GM18870 (cell line): Measurements from ENCODE around the gene METTL23.
"Not testable (repeated sequence)": the region's sequence is repeated elsewhere in the genome, so short reads cannot be mapped to it uniquely, and the experiment has no call there.

Experiments
- ATAC-seq: cut with Tn5 transposase; IDR thresholded peaks from one replicate; pipeline ENCODE4 v1.9.1; 2021; ENCODE audit warnings: moderate library complexity; ENCODE audit not compliant: unreplicated experiment

METTL23 gene

DNA sequence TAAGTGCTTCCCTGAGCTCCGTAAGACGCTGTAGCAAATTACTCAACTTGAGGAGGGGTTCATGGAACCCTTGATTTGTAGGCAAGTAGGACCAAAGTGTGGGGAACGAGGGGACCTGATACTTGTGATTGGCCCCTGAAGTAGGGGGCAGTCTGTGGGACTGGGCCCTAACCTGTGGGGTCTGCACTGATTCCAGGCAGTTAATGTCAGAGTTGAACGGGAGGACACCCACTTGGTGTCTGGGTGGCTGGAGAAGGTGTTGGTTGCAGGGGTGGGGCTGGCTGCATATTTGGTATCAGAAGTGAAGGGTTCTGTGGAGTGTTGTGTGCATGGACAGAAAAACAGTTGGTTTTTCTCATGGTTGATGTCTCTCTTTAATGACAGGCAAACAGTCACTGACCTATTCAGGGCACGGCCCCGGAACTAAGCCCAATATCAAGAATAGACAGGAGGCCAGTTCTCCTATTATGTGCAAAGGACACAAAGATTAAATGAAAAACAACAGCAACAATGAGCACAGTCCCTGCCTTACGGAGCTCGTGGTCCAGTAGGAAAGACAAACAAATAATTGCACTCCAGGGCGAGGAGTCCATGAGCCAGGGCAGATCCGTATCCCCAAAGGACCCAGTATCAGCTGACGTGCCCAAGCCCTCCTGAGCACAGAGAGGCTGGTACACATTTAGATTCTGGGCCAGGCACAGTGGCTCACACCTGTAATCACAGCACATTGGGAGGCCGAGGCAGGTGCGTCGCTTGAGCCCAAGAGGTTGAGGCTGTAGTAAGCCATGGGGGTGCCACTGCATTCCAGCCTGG, 35.1 kb upstream of the METTL23 start:
- no peak for ATAC-seq

GRCh38 chr17:76695059-76695831, 31.4 kb upstream of the METTL23 start:
- ATAC-seq, result no peak

GRCh38 chr17:76696763-76697701, 29.6 kb upstream of the METTL23 start:
- ATAC-seq, result no peak

DNA sequence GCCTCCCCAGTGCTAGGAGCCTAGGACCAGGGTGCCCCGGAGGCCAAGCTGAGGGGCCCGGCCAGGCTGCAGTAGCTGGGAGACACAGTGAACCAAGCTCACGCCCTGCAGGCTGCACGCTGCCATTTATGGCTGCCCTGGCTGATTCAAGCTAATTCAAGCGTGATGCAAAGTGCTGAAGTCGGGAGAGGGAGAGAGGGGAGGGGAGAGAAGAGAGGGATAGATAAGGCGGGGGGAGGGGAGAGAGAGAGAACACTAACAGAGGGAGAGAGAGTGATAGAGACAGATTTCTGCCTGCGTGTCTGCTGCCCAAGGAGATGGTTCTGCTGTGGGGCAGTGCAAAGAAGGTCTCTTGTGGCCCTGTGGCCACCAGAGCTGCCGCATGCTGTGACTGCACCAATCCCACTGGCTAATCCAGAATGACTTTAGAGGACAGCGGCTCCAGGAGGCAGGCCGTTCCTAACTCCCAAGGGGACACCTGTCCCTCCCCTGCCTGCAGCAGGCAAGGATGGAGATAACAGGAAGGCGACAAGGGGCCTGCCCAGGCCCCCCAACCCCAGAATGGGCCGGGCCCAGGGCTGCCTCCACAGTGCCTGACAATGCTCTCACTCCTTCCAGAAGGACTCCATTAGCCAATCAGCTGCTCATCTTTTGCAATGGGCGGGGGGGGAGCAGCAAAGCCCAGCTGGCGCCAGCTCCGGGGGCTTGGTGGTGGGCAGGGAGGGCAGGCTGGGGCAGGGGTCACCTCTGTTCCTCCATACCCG, 28.8 kb upstream of the METTL23 start:
- no peak for ATAC-seq

- not testable (repeated sequence) for ATAC-seq
Measured at GRCh38 chr17:76698466-76698977, 28.1 kb upstream of the METTL23 start.

- ATAC-seq, result no peak
Measured at GRCh38 chr17:76700270-76700616, 26.4 kb upstream of the METTL23 start.

- no peak for ATAC-seq
Measured at GRCh38 chr17:76700617-76701470, 25.8 kb upstream of the METTL23 start.

DNA sequence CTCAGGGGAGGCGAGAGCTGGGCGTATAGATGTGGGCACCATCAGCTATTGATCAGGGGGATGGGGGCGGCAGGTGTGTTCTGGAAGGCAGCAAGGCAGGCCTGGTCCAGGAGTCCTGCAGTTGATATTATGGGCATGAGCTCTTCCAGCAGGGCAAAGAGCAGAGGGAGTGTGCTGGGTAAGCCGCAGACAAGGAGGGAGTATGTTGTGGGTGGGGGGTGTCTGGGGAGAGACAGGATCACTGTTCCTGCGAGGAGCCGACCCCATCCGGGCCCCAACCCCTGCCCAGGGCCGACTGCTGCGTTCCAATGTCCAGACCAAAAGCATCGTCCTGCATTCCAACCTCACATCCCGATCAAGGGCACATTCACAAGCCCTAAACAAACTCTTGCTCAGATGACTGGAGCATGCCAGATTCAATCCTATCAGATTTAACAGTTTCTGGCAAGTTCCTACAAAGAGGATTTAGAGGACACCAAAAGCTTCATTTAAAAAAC, 25.1 kb upstream of the METTL23 start:
- no peak for ATAC-seq

- no peak for ATAC-seq
Measured at GRCh38 chr17:76702076-76702475, 24.6 kb upstream of the METTL23 start.

DNA sequence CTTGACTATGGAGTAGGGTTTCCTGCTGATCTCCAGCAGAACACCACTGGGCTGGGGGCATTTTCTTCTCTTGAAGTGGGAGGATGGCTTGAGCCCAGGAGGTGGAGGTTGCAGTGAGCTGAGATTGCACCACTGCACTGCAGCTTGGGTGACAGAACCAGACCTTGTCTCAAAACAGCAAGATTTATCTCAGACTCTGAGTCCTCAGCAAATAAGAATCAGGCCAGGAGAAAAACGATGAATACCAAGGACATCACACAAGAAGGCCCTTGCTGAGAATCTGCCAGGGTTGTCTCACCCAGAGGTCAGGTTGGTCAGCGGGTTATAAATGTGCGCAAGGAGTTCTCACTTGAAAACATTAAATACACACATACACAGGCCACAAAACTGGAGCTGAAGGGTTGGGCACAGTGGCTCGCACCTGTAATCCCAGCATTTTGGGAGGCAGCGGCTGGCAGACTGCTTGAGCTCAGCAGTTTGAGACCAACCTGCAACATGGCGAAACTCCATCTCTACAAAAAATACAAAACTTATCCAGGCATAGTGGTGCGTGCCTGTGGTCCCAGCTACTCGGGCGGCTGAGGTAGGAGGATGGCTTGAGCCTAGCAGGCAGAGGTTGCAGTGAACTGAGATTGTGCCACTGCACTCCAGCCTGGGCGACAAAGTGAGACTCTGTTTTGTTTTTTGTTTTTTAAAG, 23.6 kb upstream of the METTL23 start:
- ATAC-seq, result no peak

DNA sequence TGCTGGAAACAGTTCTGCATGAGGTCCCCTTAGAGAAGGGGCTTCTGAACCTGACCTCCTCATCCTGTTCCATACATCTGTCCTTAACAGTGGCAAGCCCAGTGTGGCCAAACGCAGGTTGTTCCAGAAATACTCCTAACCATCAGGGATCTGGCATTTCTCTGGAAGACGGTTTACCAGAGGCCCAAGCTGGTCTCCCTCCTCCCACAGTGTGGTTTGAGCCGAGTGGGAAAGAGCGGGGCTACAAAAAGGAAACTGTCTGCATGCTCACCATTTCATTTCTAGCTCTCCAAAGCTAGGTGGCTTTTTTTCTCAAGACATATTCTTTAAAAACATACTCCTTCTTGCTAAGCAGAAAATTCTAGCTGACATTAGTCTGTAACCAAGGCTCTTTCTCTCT, 21.8 kb upstream of the METTL23 start:
- ATAC-seq, result no peak

GRCh38 chr17:76706817-76707216, 19.8 kb upstream of the METTL23 start:
- no peak for ATAC-seq

- ATAC-seq, result no peak
Measured at GRCh38 chr17:76707985-76708807, 18.4 kb upstream of the METTL23 start.

GRCh38 chr17:76709077-76709950, 17.3 kb upstream of the METTL23 start:
- no peak for ATAC-seq

DNA sequence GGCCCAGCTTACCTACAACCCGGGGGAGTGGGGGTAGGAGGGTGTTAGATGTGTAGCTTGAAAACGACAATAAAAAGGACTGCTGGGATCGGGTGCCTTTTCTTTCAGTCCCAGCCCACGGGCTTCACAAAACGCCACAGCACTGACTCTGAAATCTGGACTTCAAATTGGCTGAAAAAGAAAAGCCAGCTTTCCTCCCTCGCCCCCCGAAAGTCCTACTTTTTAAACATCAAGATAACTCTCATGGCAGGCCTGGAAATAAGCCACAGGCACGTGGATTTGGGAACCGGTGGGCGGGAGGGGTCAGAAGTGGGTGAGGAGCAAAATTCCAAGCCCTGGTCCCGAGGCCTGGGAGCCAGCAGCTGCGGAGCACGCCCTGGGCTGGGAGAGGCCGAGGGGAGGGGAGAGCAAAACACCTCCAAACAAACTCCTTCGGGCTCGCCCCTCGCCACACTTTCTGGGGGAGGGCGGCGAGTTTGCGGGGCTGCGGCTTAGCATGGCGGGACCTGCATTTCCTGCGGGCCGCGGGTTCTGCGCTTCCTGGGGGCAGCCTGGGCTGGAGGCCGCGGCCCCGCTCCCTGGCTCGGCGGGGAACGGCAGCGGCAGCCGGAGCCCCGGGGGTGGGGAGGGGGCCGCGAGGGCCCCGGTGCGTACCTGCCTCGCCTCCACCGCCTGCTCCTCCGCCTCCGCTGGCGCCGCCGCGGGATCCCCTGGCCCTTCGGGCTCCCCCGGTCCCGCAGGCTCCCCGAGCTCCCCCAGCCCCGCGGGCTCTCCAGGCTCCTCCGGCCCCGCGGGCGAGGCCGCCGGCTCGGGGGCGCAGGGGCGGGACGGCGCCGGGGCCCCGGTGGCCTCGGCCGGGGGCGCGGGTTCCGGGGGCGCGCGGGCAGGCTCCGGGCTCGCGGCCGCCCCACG, 16.4 kb upstream of the METTL23 start:
- not testable (repeated sequence) for ATAC-seq
